Common myeloid progenitor, CD34-positive (primary cell): ENCODE results near the gene TWF1.

Experiments
- CTCF ChIA-PET: fragments of 350-600 bp; sonication (Branson Sonifier 250); formaldehyde crosslinking; loops from one replicate; lab custom pipeline; 2021; ENCODE audit warnings: antibody characterized with exemption; lab: Charles Lee
- POLR2A ChIA-PET: fragments of 350-600 bp; sonication (Branson Sonifier 250); formaldehyde crosslinking; loops from one replicate; lab custom pipeline; 2021; ENCODE audit warnings: antibody characterized with exemption; lab: Charles Lee
- DNase-seq, 3 donors: peaks; one replicate each; pipeline versions ENCODE4 v3.0.0 to v3.0.0-alpha.2; 2013
- H3K27ac ChIP-seq, 2 experiments: 1 replicate in 1 of 2; 2 replicates in 1 of 2; pipeline ENCODE4 v1.7.0; 2013; ENCODE audit warnings: inconsistent platforms in 2 of 2, low read length in 2 of 2, mild to moderate bottlenecking in 2 of 2, low read depth in 1 of 2, moderate library complexity in 1 of 2; ENCODE audit not compliant: severe bottlenecking in 2 of 2, insufficient read depth in 1 of 2, poor library complexity in 1 of 2
- H3K27me3 ChIP-seq, 5 experiments: replicated peaks in 2 of 5; 1 replicate in 3 of 5; 2 replicates in 2 of 5; pipeline versions ENCODE4 v1.6.1 to v1.7.0; 2013; ENCODE audit warnings: low read length in 4 of 5, mild to moderate bottlenecking in 2 of 5, moderate library complexity in 2 of 5, inconsistent platforms in 1 of 5; ENCODE audit not compliant: insufficient read depth in 5 of 5, control insufficient read depth in 4 of 5
- H3K36me3 ChIP-seq, 4 experiments: 1 replicate in 2 of 4; 2 replicates in 2 of 4; pipeline versions ENCODE4 v1.6.1 to v1.7.0; 2013; ENCODE audit warnings: low read length in 3 of 4, control low read depth in 1 of 4, mild to moderate bottlenecking in 1 of 4; ENCODE audit not compliant: control insufficient read depth in 4 of 4, insufficient read depth in 4 of 4
- H3K4me1 ChIP-seq, 4 experiments: 1 replicate in 3 of 4; 2 replicates in 1 of 4; pipeline versions ENCODE4 v1.6.1 to v1.7.1; 2013; ENCODE audit warnings: low read length in 3 of 4, mild to moderate bottlenecking in 3 of 4, control low read depth in 1 of 4, inconsistent platforms in 1 of 4, moderate library complexity in 1 of 4; ENCODE audit not compliant: control insufficient read depth in 4 of 4, insufficient read depth in 4 of 4; ENCODE audit errors: control extremely low read depth in 1 of 4
- H3K4me3 ChIP-seq, 7 experiments: 1 replicate in 4 of 7; 2 replicates in 3 of 7; pipeline versions ENCODE4 v1.5.1 to v1.7.0; 2013; ENCODE audit warnings: mild to moderate bottlenecking in 7 of 7, low read length in 6 of 7, moderate library complexity in 6 of 7, inconsistent platforms in 2 of 7, low read depth in 2 of 7, control low read depth in 1 of 7; ENCODE audit not compliant: insufficient read depth in 4 of 7, control insufficient read depth in 1 of 7; ENCODE audit errors: extremely low read depth in 1 of 7
- H3K9me3 ChIP-seq, 5 experiments: 1 replicate in 4 of 5; 2 replicates in 1 of 5; pipeline versions ENCODE4 v1.6.1 to v1.7.1; 2013; ENCODE audit warnings: low read length in 4 of 5, mild to moderate bottlenecking in 2 of 5, inconsistent platforms in 1 of 5, low read depth in 1 of 5, moderate library complexity in 1 of 5; ENCODE audit not compliant: control insufficient read depth in 4 of 5, insufficient read depth in 2 of 5; ENCODE audit errors: control extremely low read depth in 1 of 5
- WGBS: methylation state at CpG from one replicate; pipeline ENCODE4 v1.1.5; 2013; ENCODE audit not compliant: insufficient coverage; 5-methylcytosine and 5-hydroxymethylcytosine counted together

Gene TWF1

GRCh38 chr12:43807386-43807785, 1.3 kb upstream of the TWF1 start:
- no peak for DNase-seq
- 82% methylated on average over 3 of the region's 3 CpGs for WGBS
- no peaks in the 10 kb centered on the region for H3K27me3 ChIP-seq
- no peaks in the 10 kb centered on the region for H3K9me3 ChIP-seq
- H3K27ac ChIP-seq = no peak overlapping the region
- peak overlapping the region in 1 of 7 experiments; percentile 97 for H3K4me3 ChIP-seq
- peaks cover 8 to 21% (median 19%) of the 10 kb centered on the region in 4 experiments for H3K4me1 ChIP-seq
- peaks cover 0 to 3% (median 2%) of the 10 kb centered on the region in 4 experiments for H3K36me3 ChIP-seq
- ChIA-PET POLR2A (no interaction called here), CTCF (interaction anchor here (1.5 to 3.4 kb wide), 4 partner anchors 10 to 75 kb away, joined by 4 to 21 read pairs (median 12); partner anchors contain the start of gene TMEM117)

GRCh38 chr12:43806737-43807072, 588 bp upstream of the TWF1 start:
- DNase-seq = no peak
- Histone ChIP-seq H3K9me3 (no peaks in the 10 kb centered on the region), H3K27me3 (no peaks in the 10 kb centered on the region), H3K36me3 (peaks cover 0 to 7% (median 2%) of the 10 kb centered on the region in 4 experiments), H3K27ac (peak overlapping the region; percentile 92 to 97), H3K4me3 (peak overlapping the region in 6 of 7 experiments; percentile 79 to 98 (median 96)), H3K4me1 (peaks cover 8 to 21% (median 19%) of the 10 kb centered on the region in 4 experiments)
- ChIA-PET POLR2A (interaction anchor here (1.1 kb wide), 1 partner anchor 29 kb away, joined by 3 read pairs; the partner anchor contains the start of gene TMEM117), CTCF (interaction anchor here (0.7 to 3.4 kb wide), 9 partner anchors 11 to 76 kb away, joined by 3 to 21 read pairs (median 6); partner anchors contain the start of gene TMEM117)
- WGBS = no CpG with 5 or more reads among the region's 3 CpGs

GRCh38 chr12:43805149-43805859, 813 bp downstream of the TWF1 start:
- WGBS = 0% methylated on average over 5 of the region's 20 CpGs
- Histone ChIP-seq H3K4me3 (peak overlapping the region; percentile 79 to 99 (median 97)), H3K9me3 (no peaks in the 10 kb centered on the region), H3K27ac (peak overlapping the region; percentile 92 to 97), H3K27me3 (no peaks in the 10 kb centered on the region), H3K36me3 (peaks cover 4 to 15% (median 13%) of the 10 kb centered on the region in 4 experiments), H3K4me1 (peaks cover 8 to 21% (median 19%) of the 10 kb centered on the region in 4 experiments)
- peak in 2 of 3 donors; percentile 33 to 48 for DNase-seq
- POLR2A ChIA-PET = interaction anchor here (0.6 to 1.1 kb wide), 3 partner anchors 31 to 45 kb away, joined by 3 read pairs; partner anchors contain the start of gene TMEM117
- CTCF ChIA-PET = interaction anchor here (0.6 to 3.4 kb wide), 11 partner anchors 9 to 146 kb away, joined by 3 to 21 read pairs (median 5); partner anchors contain the start of genes IRAK4 and TMEM117

GRCh38 chr12:43797561-43798217, 8.4 kb downstream of the TWF1 start:
- no peaks in the 10 kb centered on the region for H3K9me3 ChIP-seq
- no peak for DNase-seq
- ChIA-PET CTCF (interaction anchor here (0.8 to 1.4 kb wide), 2 partner anchors 10 to 85 kb away, joined by 3 to 4 read pairs; no protein-coding TSS in a partner anchor), POLR2A (no interaction called here)
- H3K27me3 ChIP-seq = no peaks in the 10 kb centered on the region
- no peaks in the 10 kb centered on the region for H3K4me1 ChIP-seq
- WGBS = no CpG with 5 or more reads among the region's 4 CpGs
- no peak overlapping the region for H3K27ac ChIP-seq
- H3K36me3 ChIP-seq = peaks cover 4 to 64% (median 42%) of the 10 kb centered on the region in 4 experiments
- H3K4me3 ChIP-seq = no peak overlapping the region

- peaks cover 4 to 56% (median 36%) of the 10 kb centered on the region in 4 experiments for H3K36me3 ChIP-seq
- DNase-seq = no peak
- no peaks in the 10 kb centered on the region for H3K4me1 ChIP-seq
- ChIA-PET POLR2A (no interaction called here), CTCF (interaction anchor here (1.9 kb wide), 1 partner anchor 9 kb away, joined by 5 read pairs; no protein-coding TSS in a partner anchor)
- H3K9me3 ChIP-seq = no peaks in the 10 kb centered on the region
- H3K4me3 ChIP-seq = no peak overlapping the region
- WGBS = 100% methylated on average over 1 of the region's 2 CpGs
- H3K27me3 ChIP-seq = no peaks in the 10 kb centered on the region
- no peak overlapping the region for H3K27ac ChIP-seq
Measured at GRCh38 chr12:43795716-43796280, 10.3 kb downstream of the TWF1 start.

GRCh38 chr12:43789941-43790340, 16.2 kb downstream of the TWF1 start:
- Histone ChIP-seq H3K4me1 (no peaks in the 10 kb centered on the region), H3K4me3 (no peak overlapping the region), H3K9me3 (no peaks in the 10 kb centered on the region), H3K36me3 (peaks cover 9 to 36% (median 17%) of the 10 kb centered on the region in 4 experiments), H3K27ac (no peak overlapping the region), H3K27me3 (no peaks in the 10 kb centered on the region)
- POLR2A ChIA-PET = no interaction called here
- no peak for DNase-seq
- CTCF ChIA-PET = no interaction called here
